ENCODE results near the gene PDK1. TPM values are rescaled to one million over a fixed set of nuclear protein-coding genes. Genes with fewer than 3 reads are reported as not detected.

PDK1 gene
- total RNA-seq, 1 donor = 26.8 TPM

- Histone ChIP-seq H3K9me3 (ENCODE audit: low read depth, low read length) (no peaks in the 10 kb centered on the region), H4K20me1 (ENCODE audit: insufficient read depth, low read length) (peaks cover 10% of the 10 kb centered on the region), H3K4me2 (ENCODE audit: insufficient read depth, low read length) (peak overlapping the region; percentile 91), H3K79me2 (ENCODE audit: insufficient read depth, low read length) (peaks cover 22% of the 10 kb centered on the region), H2AFZ (ENCODE audit: low read length) (peak overlapping the region; percentile 99), H3K27ac (ENCODE audit: low read depth, low read length) (peak overlapping the region; percentile 84), H3K36me3 (ENCODE audit: insufficient read depth, low read length) (no peaks in the 10 kb centered on the region), H3K4me3 (ENCODE audit: insufficient read depth, low read length) (peak overlapping the region; percentile 89), H3K4me1 (ENCODE audit: insufficient read depth, low read length) (peaks cover 27% of the 10 kb centered on the region), H3K27me3 (ENCODE audit: insufficient read depth, low read length) (no peaks in the 10 kb centered on the region)
- TF ChIP-seq CTCF (IDR thresholded peaks at IDR 0.05; ENCODE audit: extremely low read depth, low read depth, low read length) = no peak
- no peak for DNase-seq (ENCODE audit: insufficient read length, low spot score, missing footprints)
Observed at GRCh38 chr2:172555272-172555521, 693 bp upstream of the PDK1 start.

- DNase-seq (ENCODE audit: insufficient read length, low spot score, missing footprints) = peak; percentile 89
- no peak for TF ChIP-seq CTCF (IDR thresholded peaks at IDR 0.05; ENCODE audit: extremely low read depth, low read depth, low read length)
- Histone ChIP-seq H4K20me1 (ENCODE audit: insufficient read depth, low read length) (peaks cover 10% of the 10 kb centered on the region), H3K4me3 (ENCODE audit: insufficient read depth, low read length) (peak overlapping the region; percentile 89), H2AFZ (ENCODE audit: low read length) (peak overlapping the region; percentile 86), H3K4me2 (ENCODE audit: insufficient read depth, low read length) (peak overlapping the region; percentile 91), H3K4me1 (ENCODE audit: insufficient read depth, low read length) (peaks cover 24% of the 10 kb centered on the region), H3K27ac (ENCODE audit: low read depth, low read length) (peak overlapping the region; percentile 79), H3K36me3 (ENCODE audit: insufficient read depth, low read length) (no peaks in the 10 kb centered on the region), H3K79me2 (ENCODE audit: insufficient read depth, low read length) (peaks cover 22% of the 10 kb centered on the region), H3K27me3 (ENCODE audit: insufficient read depth, low read length) (no peaks in the 10 kb centered on the region), H3K9me3 (ENCODE audit: low read depth, low read length) (no peaks in the 10 kb centered on the region)
Observed at GRCh38 chr2:172556284-172557033, 569 bp downstream of the PDK1 start.

- Histone ChIP-seq H3K27me3 (ENCODE audit: insufficient read depth, low read length) (no peaks in the 10 kb centered on the region), H3K79me2 (ENCODE audit: insufficient read depth, low read length) (peaks cover 22% of the 10 kb centered on the region), H3K4me1 (ENCODE audit: insufficient read depth, low read length) (peaks cover 12% of the 10 kb centered on the region), H3K27ac (ENCODE audit: low read depth, low read length) (no peak overlapping the region), H3K36me3 (ENCODE audit: insufficient read depth, low read length) (no peaks in the 10 kb centered on the region), H3K4me3 (ENCODE audit: insufficient read depth, low read length) (no peak overlapping the region), H3K4me2 (ENCODE audit: insufficient read depth, low read length) (no peak overlapping the region), H3K9me3 (ENCODE audit: low read depth, low read length) (no peaks in the 10 kb centered on the region), H2AFZ (ENCODE audit: low read length) (no peak overlapping the region), H4K20me1 (ENCODE audit: insufficient read depth, low read length) (peaks cover 10% of the 10 kb centered on the region)
- no peak for TF ChIP-seq CTCF (IDR thresholded peaks at IDR 0.05; ENCODE audit: extremely low read depth, low read depth, low read length)
- no peak for DNase-seq (ENCODE audit: insufficient read length, low spot score, missing footprints)
Observed at GRCh38 chr2:172558372-172558771, 2.5 kb downstream of the PDK1 start.

GRCh38 chr2:172560721-172561120 is 4.8 kb downstream of the PDK1 start:
- H4K20me1 ChIP-seq (ENCODE audit: insufficient read depth, low read length) = peaks cover 10% of the 10 kb centered on the region
- DNase-seq (ENCODE audit: insufficient read length, low spot score, missing footprints) = no peak
- H3K36me3 ChIP-seq (ENCODE audit: insufficient read depth, low read length) = no peaks in the 10 kb centered on the region

More at GRCh38 chr2:172560721-172561120, 4.8 kb downstream of the PDK1 start:
- H3K4me2 ChIP-seq (ENCODE audit: insufficient read depth, low read length) = no peak overlapping the region
- H3K4me1 ChIP-seq (ENCODE audit: insufficient read depth, low read length) = peaks cover 9% of the 10 kb centered on the region
- no peaks in the 10 kb centered on the region for H3K27me3 ChIP-seq (ENCODE audit: insufficient read depth, low read length)
- no peak overlapping the region for H3K4me3 ChIP-seq (ENCODE audit: insufficient read depth, low read length)
- peaks cover 22% of the 10 kb centered on the region for H3K79me2 ChIP-seq (ENCODE audit: insufficient read depth, low read length)
- no peak for TF ChIP-seq CTCF (IDR thresholded peaks at IDR 0.05; ENCODE audit: extremely low read depth, low read depth, low read length)
- H3K9me3 ChIP-seq (ENCODE audit: low read depth, low read length) = no peaks in the 10 kb centered on the region
- no peak overlapping the region for H3K27ac ChIP-seq (ENCODE audit: low read depth, low read length)
- no peak overlapping the region for H2AFZ ChIP-seq (ENCODE audit: low read length)
